Smooth muscle cell (in vitro differentiated cells): ENCODE results near the gene GLIS1. TPM values are rescaled to one million over a fixed set of nuclear protein-coding genes. Genes with fewer than 3 reads are reported as not detected.

Experiments used
- DNase-seq: peaks from one replicate; lab custom pipeline; 2025; ENCODE audit not compliant: unreplicated experiment; lab: John Stamatoyannopoulos, UW
- H2AFZ ChIP-seq: fragments of 200-600 bp; sonication (generic); 2 replicates; pipeline ENCODE4 v1.6.0; 2016; ENCODE audit warnings: antibody characterized with exemption, low read depth, mild to moderate bottlenecking
- H3F3A ChIP-seq: fragments of 200-600 bp; sonication (generic); 2 replicates; pipeline ENCODE4 v1.6.0; 2017; ENCODE audit warnings: antibody characterized with exemption, low read depth
- H3K27ac ChIP-seq: fragments of 200-600 bp; sonication (generic); 2 replicates; pipeline ENCODE4 v1.5.1; 2016; ENCODE audit warnings: low read depth, mild to moderate bottlenecking
- H3K27me3 ChIP-seq: fragments of 200-600 bp; sonication (generic); 2 replicates; pipeline ENCODE4 v1.6.1; 2016; ENCODE audit warnings: low read depth, mild to moderate bottlenecking
- H3K36me3 ChIP-seq: fragments of 200-600 bp; sonication (generic); 2 replicates; pipeline ENCODE4 v1.5.1; 2016; ENCODE audit warnings: low read depth
- H3K4me1 ChIP-seq: fragments of 200-600 bp; sonication (generic); 2 replicates; pipeline ENCODE4 v1.5.1; 2016; ENCODE audit warnings: low read depth
- H3K4me2 ChIP-seq: fragments of 200-600 bp; sonication (generic); 2 replicates; pipeline ENCODE4 v1.6.0; 2016; ENCODE audit warnings: mild to moderate bottlenecking
- H3K4me3 ChIP-seq: fragments of 200-600 bp; sonication (generic); 2 replicates; pipeline ENCODE4 v1.5.1; 2016; ENCODE audit warnings: mild to moderate bottlenecking
- H3K79me2 ChIP-seq: fragments of 200-600 bp; sonication (generic); 2 replicates; pipeline ENCODE4 v1.6.0; 2016; ENCODE audit warnings: low read depth, mild to moderate bottlenecking
- H3K9ac ChIP-seq: fragments of 200-600 bp; sonication (generic); 2 replicates; pipeline ENCODE4 v1.6.0; 2016; ENCODE audit warnings: low read depth
- H3K9me3 ChIP-seq: fragments of 200-600 bp; sonication (generic); replicated peaks from 2 replicates; pipeline ENCODE4 v1.5.1; 2016; ENCODE audit warnings: low read depth
- H4K20me1 ChIP-seq: fragments of 200-600 bp; sonication (generic); 2 replicates; pipeline ENCODE4 v1.6.0; 2016; ENCODE audit warnings: low read depth
- WGBS: methylation state at CpG from one replicate; pipeline ENCODE4 v1.1.7; 2016; ENCODE audit warnings: low lambda C conversion rate; 5-methylcytosine and 5-hydroxymethylcytosine counted together
- polyA plus RNA-seq: library from polyadenylated mRNA; unstranded; fragments of >200 nt; fragmentation: Nextera tagmentation; extraction: Ambion mirVana; gene quantifications from 2 replicates; pipeline ENCODE4 v1.2.1, GENCODE V29; 2016
- total RNA-seq: library from RNA; depleted of rRNA; stranded (reverse); fragments of >200 nt; gene quantifications from 2 replicates; pipeline ENCODE4 v1.2.3, GENCODE V29; 2014
- TF ChIP-seq, protein P1 (sequence below): fragments of 200-600 bp; sonication (generic); IDR thresholded peaks from 2 replicates; pipeline ENCODE4 v1.5.1; 2017; ENCODE audit warnings: borderline replicate concordance, mild to moderate bottlenecking, antibody characterized with exemption; ENCODE audit not compliant: insufficient read depth, poor library complexity, severe bottlenecking

Gene GLIS1
- total RNA-seq: 0.36 and 1.1 TPM in 2 replicates
- polyA plus RNA-seq: 4.9 and 6.2 TPM in 2 replicates

DNA sequence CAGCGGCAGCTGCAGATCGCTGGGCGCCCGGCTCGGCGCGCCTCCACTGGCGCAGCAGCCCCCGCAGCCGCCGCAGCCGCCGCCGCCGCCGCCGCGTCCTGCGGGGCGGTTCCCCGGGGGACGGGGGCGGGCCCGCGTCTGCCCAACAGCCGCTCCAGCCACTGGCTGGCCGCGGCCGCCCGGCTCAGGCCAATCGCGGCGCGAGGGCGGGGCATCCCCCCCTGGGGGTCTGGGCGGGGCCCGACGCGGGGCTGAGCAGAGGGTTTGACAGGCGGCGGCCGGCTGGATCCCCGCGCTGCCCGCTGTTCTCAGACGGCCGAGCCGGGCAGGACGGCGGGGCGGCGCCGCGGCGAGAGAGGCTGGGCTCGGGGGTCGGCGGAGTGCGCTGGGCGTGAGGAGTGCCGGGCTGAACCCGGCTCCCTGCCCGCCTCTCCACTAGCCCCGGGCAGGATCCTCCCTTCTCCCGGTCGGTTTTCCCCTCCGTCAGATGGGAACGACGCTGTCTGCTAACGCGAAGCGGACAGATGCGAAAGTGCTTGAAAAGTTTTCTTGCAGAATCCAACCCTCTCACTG lies at the start of gene GLIS1:
TSS of gene GLIS1 (minus strand) at position 56 of the 573 bp plus-strand sequence. CDS start 1,100 bp downstream, outside the sequence.
- H3K4me3 ChIP-seq: peak within 1 kb of the TSS; percentile 65
- peaks cover 12% of the 10 kb centered on the region for H3K27me3 ChIP-seq
- H3K4me1 ChIP-seq: peaks cover 24% of the 10 kb centered on the region
- peak within 1 kb of the TSS; percentile 86 for H2AFZ ChIP-seq
- H3F3A ChIP-seq: peaks cover 24% of the 10 kb centered on the region
- H4K20me1 ChIP-seq: no peaks in the 10 kb centered on the region
- H3K9me3 ChIP-seq: no peaks in the 10 kb centered on the region
- peak within 1 kb of the TSS; percentile 46 for H3K9ac ChIP-seq
- under 1% methylated on average over 40 of the region's 73 CpGs for WGBS
- peak within 1 kb of the TSS; percentile 94 for H3K4me2 ChIP-seq
- TF ChIP-seq, protein P1, sequence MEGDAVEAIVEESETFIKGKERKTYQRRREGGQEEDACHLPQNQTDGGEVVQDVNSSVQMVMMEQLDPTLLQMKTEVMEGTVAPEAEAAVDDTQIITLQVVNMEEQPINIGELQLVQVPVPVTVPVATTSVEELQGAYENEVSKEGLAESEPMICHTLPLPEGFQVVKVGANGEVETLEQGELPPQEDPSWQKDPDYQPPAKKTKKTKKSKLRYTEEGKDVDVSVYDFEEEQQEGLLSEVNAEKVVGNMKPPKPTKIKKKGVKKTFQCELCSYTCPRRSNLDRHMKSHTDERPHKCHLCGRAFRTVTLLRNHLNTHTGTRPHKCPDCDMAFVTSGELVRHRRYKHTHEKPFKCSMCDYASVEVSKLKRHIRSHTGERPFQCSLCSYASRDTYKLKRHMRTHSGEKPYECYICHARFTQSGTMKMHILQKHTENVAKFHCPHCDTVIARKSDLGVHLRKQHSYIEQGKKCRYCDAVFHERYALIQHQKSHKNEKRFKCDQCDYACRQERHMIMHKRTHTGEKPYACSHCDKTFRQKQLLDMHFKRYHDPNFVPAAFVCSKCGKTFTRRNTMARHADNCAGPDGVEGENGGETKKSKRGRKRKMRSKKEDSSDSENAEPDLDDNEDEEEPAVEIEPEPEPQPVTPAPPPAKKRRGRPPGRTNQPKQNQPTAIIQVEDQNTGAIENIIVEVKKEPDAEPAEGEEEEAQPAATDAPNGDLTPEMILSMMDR: no peak
- H3K27ac ChIP-seq: peak within 1 kb of the TSS; percentile 34
- no peaks in the 10 kb centered on the region for H3K79me2 ChIP-seq
- H3K36me3 ChIP-seq: no peaks in the 10 kb centered on the region
- DNase-seq: peak; percentile 73

DNA sequence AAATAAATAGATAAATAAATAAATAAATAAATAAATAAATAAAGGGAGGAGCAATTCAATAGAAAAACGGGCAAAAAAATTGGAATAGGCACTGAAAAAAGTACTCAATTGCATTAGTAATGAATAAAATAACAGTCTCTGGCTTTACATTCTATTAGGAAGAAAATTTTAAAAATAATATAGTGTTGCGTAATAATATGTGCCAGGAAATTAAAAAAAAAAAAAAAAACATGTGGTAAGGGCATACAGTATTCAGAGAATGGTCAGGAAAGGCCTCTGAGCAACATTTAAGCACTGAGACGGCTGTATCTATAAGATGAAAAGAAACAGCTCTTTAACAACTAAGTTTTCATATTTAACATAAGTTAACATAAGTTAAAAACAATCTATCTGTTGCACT lies 48.7 kb upstream of the GLIS1 start:
- Histone ChIP-seq H3K4me3 (no peak overlapping the region), H3K4me1 (no peaks in the 10 kb centered on the region), H4K20me1 (no peaks in the 10 kb centered on the region), H3K27me3 (no peaks in the 10 kb centered on the region), H2AFZ (no peak overlapping the region), H3K9me3 (no peaks in the 10 kb centered on the region), H3K9ac (no peak overlapping the region), H3K4me2 (no peak overlapping the region), H3K79me2 (no peaks in the 10 kb centered on the region), H3K27ac (no peak overlapping the region), H3K36me3 (no peaks in the 10 kb centered on the region), H3F3A (no peaks in the 10 kb centered on the region)
- TF ChIP-seq, protein P1: no peak
- WGBS: 96% methylated on average over 3 of the region's 3 CpGs
- DNase-seq: no peak

DNA sequence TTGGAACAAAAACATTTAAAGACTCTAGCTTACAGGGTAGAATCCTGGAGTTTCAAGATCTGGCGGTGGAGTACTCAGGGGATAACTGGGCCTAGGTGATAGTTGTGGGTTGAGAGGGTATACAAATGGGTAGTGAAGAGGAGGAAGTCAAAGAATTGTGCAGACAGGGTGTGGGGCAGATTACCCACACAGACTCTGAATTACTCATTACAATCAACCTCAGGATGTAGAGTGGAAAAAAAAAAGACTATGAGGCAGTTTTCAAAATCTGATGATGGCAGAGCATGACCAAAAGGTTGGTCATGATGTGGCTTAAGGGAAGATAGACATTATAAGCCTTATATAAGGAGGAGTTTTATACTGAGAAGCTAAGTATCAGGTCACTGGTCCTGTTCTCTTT lies 44.1 kb upstream of the GLIS1 start:
- no peak overlapping the region for H3K4me2 ChIP-seq
- H4K20me1 ChIP-seq: no peaks in the 10 kb centered on the region
- no peaks in the 10 kb centered on the region for H3K4me1 ChIP-seq
- no peak overlapping the region for H3K4me3 ChIP-seq
- H3K27me3 ChIP-seq: no peaks in the 10 kb centered on the region
- no peaks in the 10 kb centered on the region for H3K9me3 ChIP-seq
- 88% methylated on average over 1 of the region's 1 CpG for WGBS
- no peak for DNase-seq
- no peaks in the 10 kb centered on the region for H3K36me3 ChIP-seq
- no peaks in the 10 kb centered on the region for H3F3A ChIP-seq
- H3K79me2 ChIP-seq: no peaks in the 10 kb centered on the region
- H3K9ac ChIP-seq: no peak overlapping the region
- no peak overlapping the region for H2AFZ ChIP-seq
- H3K27ac ChIP-seq: no peak overlapping the region
- TF ChIP-seq, protein P1: no peak

DNA sequence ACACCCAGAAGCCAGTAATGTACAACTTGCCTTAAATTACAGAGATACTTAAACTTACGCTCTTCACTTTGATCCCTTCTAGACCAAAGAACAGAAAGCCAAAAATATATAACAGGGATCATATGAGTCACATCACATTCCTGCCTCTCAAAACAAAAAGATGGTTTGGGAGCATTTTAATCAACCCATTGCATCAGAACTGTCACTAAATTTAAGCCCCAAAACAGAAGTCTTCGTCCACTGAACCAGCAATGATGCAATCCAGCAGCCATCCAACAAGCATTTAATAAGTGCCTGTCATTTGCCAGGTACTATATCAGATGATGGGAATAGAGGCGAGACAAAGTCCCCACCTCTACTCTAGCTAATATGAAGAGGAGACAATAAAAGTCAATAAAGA lies 42.7 kb upstream of the GLIS1 start:
- Histone ChIP-seq H3F3A (no peaks in the 10 kb centered on the region), H3K9me3 (no peaks in the 10 kb centered on the region), H3K4me1 (no peaks in the 10 kb centered on the region), H3K36me3 (no peaks in the 10 kb centered on the region), H3K79me2 (no peaks in the 10 kb centered on the region), H3K4me3 (no peak overlapping the region), H4K20me1 (no peaks in the 10 kb centered on the region), H3K27ac (no peak overlapping the region), H3K4me2 (no peak overlapping the region), H2AFZ (no peak overlapping the region), H3K9ac (no peak overlapping the region), H3K27me3 (no peaks in the 10 kb centered on the region)
- no peak for DNase-seq
- TF ChIP-seq, protein P1: no peak
- 63% methylated on average over 3 of the region's 3 CpGs for WGBS
